GM19324 (cell line): Measurements from ENCODE around the gene POTEF.
"Not testable (repeated sequence)": the region's sequence is repeated elsewhere in the genome, so short reads cannot be mapped to it uniquely, and the experiment has no call there.

ENCODE experiments used
- ATAC-seq: cut with Tn5 transposase; IDR thresholded peaks from one replicate; pipeline ENCODE4 v1.9.1; 2021; ENCODE audit warnings: mild to moderate bottlenecking, moderate library complexity; ENCODE audit not compliant: unreplicated experiment, low FRiP score

POTEF gene

DNA sequence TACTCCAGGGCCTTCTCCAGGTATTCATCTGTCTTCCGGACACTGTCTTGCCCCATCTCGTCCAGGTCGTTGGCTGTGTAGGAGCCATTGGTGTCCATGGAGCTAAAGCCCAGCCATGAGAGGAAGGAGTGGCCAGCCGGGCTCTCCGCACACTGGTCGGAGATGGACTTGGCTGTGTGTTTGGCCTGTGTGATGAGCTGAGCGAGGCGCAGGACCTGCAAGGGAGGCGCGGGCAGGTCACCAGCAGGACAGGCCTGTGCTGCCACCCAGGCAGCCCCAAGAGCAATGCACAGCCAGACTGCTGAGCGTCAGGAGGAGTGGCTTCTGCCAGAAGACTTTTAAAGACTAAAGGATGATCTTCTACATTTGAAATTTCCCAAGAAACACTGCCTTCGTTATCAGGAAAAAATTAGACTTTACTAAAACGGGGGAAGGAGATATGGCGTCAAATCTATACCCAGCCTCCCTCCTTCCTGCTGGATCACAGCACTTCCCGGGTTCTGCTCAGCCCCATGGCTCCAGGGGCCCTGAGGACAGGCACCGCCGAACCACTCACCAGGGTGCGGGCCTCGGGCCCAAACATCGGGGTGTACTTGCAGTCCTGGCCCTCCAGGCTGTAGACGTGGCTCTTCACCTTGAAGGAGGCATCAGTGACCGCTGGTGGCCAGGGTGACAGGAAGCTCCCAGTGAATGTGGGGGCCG is 24.9 kb upstream of the POTEF start:
- not testable (repeated sequence) for ATAC-seq

DNA sequence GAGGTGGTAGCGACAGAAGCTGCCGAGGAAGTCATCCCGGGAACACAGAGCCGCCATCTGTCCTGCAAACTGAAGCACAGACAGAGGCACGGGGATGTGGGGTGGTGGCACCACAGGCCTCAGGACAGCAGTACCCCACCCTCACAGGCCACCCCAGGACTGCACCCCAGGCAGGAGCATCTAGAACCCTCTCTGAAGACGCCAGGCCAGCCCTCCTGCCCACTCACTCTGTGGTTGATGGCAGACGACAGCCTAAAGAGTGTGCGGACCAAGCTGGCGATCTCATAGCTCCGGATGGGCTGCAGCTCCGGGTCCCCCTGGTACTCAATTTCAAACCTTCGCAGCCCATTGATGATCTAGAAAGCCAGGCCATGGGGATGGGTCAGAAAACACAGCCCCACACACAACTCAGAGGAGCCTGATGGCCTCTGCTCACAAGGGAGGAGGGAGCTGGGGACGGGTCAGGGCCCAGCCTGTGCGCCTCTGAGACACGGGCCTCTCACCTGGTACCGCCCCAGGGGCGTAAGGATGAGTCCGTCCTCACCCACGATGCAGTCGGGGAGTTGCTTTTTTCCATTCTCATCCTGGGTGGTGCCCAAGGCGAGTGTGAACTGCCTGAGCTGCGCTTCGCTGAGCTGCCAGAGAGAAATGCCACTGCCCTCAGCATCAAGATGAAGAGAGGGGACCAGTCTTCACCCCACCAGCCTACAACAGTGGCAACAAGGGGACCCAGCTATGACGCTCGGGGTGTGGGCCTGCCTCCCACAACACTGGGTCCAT is 24.0 kb upstream of the POTEF start:
- no peak for ATAC-seq

DNA sequence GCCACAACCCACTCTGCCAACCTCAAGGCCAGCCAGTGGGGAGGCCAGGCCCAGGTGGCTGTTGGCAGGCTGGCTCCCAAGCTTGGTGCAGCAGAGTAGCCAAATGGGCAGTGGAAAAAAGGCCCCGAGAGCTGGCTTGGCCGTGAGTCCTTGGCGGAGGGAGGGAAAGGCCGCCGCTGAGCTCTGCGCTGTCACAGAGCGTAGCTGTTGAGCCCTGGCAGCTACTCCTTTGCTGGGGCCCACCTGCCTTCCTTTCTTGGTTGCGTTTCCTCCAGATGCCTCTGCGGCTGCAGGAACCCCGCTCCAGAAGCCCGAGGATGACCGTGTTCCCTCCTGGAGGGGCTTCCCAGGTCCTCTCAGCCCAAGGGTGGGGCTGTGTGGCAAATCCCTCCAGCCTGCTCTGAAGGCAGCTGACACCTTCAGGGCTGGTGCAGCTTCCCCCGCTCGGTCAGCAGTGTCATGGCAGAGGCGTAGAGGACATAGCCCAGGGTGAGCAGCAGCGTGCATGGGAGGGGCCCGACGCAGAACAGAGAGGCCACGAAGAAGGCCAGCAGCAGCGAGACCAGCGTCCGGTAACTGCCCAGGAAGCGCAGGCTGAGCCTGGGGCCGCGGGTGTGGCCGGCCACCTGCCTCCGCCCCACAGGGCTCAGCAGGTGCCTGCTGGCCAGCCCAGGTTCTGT is 23.3 kb upstream of the POTEF start:
- not testable (repeated sequence) for ATAC-seq

DNA sequence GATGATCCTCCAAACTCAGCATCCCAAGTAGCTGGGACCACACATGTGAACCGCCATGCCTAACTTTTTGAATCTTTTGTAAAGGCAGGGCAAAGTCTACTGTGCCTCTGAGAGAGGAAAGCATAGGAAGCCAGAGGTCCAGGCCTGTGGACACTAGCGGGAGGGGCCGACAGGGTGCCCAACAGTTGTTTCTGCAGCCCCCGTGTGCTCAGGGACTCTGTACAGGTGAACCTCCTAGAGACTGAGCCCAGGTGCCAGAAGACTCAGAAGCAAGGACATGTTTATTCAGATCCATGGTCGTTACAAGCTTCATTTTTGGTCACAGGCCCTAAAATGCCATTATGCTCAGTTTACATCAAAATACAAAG is 22.1 kb upstream of the POTEF start:
- not testable (repeated sequence) for ATAC-seq

DNA sequence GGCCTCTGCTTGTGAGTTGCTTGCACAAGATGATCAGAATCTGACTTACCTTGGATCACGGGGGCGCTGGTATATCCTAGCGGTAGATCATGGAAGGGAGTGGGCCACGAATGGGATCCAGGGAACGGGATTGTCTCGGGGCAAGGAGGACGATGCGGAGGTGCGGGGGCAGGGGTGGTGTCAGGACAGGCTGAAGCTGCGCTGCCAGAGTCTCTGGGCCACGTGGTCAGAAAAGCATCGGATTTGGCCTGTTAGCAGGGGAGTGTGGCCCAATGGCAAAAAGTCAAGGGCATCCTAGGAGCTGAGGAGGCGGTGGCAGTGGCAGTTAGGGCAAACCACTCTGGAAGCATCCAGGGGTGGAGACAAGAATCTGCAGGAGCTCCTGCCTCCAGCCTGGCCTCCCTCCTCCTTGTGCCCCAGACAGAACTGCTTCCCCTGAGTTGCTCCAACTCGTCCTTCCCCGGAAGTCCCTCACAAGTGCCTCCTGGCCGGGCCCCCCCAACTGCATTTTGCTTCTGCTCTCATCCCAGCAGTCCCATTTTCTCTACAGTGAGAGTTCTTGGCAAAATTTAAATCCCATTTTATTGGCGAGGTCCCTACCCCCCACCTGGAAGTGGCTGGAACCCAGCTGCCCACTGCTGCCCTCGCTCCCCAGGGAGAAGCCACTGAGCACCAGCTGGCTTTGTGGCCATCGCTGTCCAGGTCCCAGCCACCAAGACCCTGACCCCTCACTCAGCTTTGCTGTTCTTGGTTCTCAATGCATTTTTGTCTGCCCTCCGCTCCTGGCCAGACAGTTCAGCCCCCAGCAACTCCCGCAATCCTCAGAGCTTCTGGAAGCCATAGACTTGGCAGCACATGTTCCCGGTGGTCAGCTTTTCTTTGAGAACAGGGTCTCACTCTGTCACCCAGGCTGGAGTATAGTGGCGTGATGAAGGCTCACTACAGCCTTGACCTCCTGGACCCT is 21.4 kb upstream of the POTEF start:
- no peak for ATAC-seq

DNA sequence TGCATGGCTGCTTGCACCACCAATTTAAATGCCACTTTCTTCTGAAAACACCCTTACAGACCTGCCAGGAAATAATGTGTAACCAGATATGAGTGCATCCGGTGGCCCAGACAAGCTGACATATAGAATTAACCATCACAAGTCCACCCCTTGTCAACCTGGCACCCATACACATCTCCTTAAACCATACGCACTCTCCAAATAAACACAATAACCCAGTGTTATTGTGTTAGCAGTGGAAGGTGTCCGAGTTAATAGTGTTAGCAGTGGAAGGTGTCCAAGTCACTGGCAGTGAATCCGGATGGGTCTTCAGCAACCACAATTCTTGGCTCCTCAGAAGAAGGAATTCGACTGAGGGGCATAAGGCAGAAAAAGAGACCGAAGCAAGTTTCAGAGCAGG is 19.5 kb upstream of the POTEF start:
- ATAC-seq: not testable (repeated sequence)

DNA sequence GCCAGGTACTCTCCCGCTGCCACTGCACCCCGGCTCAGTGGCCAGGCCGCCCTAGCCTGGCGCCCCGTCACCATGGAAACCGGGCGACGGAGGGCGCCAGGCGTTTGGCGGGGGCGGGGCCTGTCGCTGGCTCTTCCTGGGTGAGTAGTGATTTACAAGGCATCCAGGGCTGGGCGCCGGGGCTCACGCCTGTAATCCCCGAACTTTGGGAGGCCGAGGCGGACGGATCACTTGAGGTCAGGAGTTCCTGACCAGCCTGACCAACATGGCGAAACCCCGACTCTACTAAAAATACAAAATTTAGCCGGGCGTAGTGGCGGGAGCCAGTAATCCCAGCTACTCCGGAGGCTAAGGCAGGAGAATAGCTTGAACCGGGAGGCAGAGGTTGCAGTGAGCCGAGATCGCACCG is 16.0 kb upstream of the POTEF start, which contains the start of gene CCDC74B:
Gene CCDC74B (minus strand): TSS at position 107 of the 409 bp plus-strand sequence. CDS start 116 bp downstream, outside the sequence.
- peak; percentile 95 for ATAC-seq

DNA sequence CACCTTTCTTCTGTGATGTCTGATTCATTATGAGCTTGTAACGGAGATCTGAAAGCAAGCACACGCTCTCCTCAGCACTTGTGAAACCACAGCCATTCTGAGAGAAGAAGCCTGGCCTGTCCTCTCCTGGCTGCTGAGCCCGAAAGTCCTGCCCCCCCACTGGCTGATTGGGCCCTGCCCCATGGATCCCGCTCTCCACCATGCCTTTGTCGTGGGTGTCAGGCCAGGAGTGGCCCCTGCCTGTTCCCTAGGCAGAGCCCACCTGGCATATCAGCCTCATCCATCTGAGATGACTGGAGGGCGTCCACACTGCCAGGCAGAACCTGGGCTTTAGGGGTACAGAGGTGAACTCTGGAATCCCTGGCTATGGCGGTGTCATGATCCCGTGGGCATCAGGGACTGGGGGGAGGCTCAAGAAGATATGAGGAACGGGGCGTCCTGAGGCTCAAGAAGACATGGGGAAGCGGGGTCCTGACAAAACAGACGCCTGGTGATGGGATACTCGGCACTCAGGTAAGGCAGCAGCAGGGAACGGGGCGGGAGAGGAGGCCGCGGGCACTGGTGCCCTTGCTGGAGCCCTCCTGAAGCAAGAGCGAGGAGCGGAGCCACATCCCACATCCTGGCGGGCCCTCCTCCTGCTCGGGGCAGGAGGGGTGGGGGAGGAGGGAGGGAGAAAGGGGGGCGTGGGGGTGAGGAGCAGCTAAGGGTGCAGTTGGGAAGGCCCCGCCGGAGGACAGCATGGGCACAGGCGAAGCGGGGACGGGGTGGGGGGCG is 14.4 kb upstream of the POTEF start:
- ATAC-seq: not testable (repeated sequence)

DNA sequence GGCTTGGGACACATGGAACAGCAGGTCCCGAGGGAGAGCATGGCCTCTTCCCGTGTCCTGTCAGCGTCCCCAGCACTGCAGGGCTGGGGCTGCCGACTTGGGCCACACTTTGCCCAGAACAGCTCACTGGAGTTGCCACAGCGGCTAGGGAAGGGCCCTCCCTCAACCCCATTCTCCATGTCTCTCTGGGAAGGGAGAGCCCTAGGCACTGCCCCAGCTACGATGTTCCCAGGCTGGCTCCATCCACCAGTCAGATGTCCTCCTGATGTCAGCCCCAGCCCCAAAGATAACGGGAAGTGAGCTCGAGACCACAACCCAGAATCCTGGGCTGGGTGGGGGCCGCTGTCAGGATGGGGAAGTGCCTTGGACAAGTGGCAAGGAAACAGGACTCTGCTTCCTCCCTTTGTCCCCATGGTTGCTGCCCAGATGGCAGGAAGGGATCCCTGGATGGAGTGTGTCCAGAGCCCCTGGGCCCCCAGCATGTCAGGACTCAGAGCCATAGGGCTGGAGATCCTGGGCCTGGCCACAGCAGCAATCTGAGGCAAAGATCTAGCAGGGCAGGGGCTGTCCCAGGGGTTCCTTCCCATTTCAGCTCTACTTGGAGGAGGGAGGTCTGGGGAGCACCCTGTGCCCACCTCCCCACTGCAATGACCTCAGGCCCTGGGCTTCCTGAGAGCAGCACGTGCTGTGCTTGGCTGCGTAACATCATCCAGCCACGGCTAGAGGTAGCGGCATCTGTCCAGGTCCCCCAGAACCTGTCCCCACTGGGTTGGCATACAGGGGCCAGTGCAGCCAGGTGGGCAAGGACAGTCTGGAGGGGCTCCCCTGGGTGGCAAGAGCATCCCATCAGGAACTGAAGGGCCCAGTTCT is 13.6 kb upstream of the POTEF start:
- ATAC-seq: not testable (repeated sequence)

DNA sequence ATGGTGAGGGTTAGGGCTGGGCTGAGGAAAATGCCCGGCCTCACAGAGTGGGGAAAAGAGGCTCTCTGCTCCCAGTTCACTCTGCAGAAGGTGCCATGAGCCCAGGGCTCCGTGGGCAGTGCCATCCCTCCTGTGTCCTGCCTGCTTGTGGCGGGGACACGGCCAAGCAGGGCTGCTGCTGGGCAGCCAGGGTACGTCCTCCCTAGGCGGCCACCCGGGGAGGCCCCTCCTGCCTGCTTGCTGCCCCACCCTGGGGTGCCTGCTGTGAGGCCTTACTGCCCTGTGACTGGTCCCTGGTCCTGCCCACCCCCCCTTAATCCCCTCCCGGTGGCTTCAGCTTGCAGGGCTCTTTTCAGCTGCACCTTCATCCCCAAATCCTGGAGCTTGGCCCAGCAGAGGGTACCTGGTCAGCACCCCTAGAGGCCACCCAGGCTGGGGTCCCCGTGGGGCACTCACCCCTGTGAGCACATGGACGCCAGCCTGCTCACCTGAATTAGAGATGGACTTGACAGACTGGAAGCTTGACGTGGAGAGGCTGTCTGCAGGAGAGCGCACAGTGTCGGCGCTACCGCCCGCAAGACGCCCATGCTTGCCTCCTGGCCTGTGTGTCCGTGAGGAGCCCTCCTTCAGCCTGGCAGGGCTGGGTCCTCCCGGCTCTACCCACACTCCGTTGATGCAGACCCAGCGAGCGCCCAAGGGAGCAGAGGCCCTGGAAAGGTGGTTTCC is 12.8 kb upstream of the POTEF start:
- ATAC-seq: not testable (repeated sequence)

DNA sequence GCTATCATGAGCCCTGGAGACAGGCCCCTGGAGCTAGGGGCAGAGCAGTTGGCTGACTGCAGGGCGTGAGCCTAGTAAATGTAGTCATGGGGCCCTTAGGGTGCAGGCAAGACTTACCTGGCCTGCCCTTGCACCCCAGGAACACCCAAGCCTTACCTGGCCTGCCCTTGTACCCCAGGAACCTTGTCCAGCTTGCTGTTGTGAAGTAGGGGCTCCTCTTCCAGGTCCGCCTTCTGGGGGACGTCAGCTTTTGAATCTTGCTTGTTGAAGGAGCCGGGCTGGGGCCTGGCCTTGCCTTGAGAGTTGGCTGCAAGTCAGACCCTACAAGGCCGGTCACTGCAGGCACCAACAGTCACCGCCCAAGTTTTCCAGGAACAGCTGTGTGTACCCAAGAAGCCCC is 12.0 kb upstream of the POTEF start:
- ATAC-seq: not testable (repeated sequence)

DNA sequence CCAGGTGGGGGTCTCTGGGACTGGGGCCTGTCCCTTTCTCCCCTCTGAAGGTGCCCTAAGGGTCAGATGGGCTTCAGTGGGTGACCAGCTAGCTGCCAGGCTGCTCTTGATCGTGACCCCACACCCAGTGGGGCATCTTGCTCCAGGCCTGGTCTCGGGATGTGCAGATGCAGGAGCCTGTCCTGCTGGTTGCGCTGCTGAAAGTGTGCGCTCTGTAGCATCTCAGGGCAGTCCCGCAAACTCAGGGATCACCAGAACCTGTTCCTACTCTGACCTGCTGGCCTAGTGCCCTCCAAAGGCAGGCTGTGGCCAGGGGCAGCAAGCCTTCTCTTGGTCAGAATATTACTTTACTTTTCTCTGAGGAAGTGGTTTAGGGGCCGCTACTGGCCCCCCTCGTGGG is 11.5 kb upstream of the POTEF start:
- not testable (repeated sequence) for ATAC-seq

DNA sequence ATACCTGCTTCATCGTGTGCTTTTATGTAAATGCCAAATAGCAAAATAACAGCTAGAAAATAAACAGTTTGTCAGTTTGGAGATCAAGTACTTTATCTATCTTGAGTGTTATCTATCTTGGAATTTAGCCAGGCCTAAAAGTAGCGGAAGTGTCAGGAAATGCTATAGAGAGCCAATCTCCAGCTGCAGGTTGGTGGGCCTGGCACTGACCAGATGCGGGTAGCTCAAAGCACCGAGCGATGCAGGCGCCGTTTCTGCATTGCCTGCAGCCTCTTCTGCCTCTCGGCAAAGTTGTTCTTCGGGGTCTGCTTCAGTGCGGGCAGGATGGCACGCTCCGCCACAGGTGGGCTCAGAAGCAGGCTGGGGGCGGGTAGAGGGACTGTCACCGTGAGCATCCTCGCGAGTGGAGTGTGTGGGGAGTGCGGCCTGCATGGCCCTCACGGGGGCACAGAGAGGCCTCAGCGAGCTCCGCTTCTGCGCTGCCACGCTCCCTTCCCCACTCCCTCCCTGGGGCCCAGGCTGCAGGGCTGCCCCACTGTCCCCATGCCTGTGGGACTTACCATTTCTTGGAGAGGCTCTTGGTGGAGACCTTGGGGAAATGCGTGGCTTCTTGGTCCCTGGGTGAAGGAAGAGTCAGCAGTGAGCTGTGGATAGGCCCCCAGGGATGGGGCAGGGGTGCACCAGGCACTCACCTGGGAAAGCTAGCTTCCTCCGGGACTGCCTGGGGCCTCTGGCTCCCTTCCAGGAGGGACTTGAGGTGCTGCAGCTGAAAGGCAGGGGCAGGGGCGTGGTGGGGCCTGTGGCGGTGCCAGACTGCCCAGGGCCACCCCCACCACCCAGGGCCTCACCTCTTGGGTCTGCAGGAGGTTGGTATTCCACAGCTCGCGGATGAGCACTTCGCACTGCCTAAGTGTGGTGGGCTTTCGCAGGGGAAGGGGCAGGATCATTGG is 10.6 kb upstream of the POTEF start:
- not testable (repeated sequence) for ATAC-seq

DNA sequence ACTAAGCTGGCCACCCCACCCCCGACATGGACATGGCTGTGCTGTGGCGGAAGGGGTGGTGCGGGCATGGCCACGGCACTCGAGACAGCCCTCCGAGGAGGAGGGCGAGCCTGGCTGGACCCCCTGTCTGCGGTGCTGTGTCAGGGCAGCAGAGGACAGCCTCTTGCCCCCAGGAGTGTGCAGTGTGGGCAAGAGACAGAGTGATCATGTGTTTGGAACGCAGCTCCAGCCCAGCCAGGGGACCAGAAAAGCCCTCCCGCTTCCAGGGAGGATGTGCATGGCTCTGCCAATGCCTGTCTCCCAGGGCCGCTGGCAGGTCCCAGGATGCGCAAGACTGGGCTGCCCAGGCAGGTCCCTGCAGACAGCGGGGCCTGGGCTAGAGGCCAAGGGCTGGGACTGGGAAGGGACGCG is 9.8 kb upstream of the POTEF start:
- ATAC-seq: not testable (repeated sequence)

DNA sequence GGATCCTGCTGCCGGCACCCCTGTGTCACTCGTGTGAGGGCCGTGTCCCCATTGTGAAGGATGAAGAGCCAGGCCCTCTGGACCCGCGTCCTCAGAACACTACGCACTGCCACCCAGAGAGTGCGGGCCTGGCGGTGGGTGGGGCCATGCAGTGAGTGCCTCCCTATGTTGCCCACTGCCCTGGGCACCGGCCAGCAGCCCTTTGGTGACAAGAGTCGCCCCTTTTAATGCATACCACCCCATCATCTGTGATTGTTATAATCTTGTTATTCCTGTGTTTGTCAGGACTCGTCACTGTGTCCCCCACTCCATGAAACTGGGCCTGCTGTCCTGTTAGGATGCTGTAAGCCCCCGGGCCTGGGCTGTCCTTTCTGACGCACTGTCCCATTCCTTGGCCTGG is 9.3 kb upstream of the POTEF start:
- ATAC-seq: not testable (repeated sequence)

DNA sequence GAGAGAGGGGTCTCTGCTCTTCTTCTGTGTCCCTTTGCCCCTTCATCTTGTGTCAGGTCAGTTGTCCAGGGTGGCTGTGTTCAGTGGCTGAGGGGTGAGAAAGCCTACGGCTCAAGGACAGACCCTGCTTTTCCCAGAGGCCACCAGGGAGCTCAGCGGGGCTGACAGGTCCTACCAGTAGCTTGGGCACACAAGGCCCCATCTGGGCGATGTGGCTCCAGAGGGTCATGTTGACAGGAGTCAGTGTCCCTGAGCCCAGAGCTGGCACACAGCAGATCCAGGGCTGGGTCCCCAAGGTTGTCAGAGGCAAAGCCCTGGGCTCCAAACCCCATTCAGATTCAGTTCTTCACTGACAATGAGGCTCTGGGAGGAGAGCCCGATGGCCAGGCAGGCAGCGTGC is 8.1 kb upstream of the POTEF start:
- not testable (repeated sequence) for ATAC-seq

DNA sequence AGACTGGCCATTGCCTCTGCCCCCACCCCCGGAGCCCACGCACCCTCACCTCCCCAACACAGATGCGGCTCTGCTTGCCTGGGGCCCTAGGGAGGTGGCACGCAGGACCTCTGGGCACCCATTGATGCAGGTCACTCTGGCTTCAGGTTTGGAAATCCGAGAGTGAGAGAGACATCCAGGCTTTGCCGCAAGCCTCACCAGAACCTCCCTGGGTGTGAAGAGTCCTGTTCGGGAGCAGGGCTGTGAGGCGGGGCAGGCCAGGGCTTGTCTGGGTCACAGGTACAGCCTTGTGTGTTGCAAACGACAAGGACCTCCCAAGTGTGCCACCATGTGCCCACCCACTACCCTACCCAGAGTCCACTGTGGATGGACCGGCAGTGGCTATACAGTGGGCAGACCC is 7.5 kb upstream of the POTEF start:
- not testable (repeated sequence) for ATAC-seq
